Activated CD4-positive, alpha-beta T cell treated with anti-CD3 and anti-CD28 coated beads, Interleukin-2, amount 10 ng/mL, durations not matched to agents 7 days and 5 days (primary cell): ENCODE measurements around the gene CTRB1. TPM values are rescaled to one million over a fixed set of nuclear protein-coding genes. Genes with fewer than 3 reads are reported as not detected.
"Not testable (repeated sequence)": the region's sequence is repeated elsewhere in the genome, so short reads cannot be mapped to it uniquely, and the experiment has no call there.

Source experiments
- CTCF ChIA-PET: fragments of 350-600 bp; sonication (Branson Sonifier 250); formaldehyde crosslinking; loops from one replicate; lab custom pipeline; 2021; ENCODE audit warnings: antibody characterized with exemption; lab: Charles Lee
- POLR2A ChIA-PET: fragments of 350-600 bp; sonication (Branson Sonifier 250); formaldehyde crosslinking; loops from one replicate; lab custom pipeline; 2021; ENCODE audit warnings: antibody characterized with exemption; lab: Charles Lee
- DNase-seq: peaks from one replicate; pipeline ENCODE4 v3.0.0-alpha.2; 2020
- H3K27ac Mint-ChIP-seq: one replicate; pipeline ENCODE4 v1.8.0; 2021; ENCODE audit warnings: mild to moderate bottlenecking, moderate library complexity, mixed read lengths
- H3K27me3 Mint-ChIP-seq: one replicate; pipeline ENCODE4 v1.8.0; 2021; ENCODE audit warnings: mixed read lengths
- H3K36me3 Mint-ChIP-seq: one replicate; pipeline ENCODE4 v1.8.0; 2021; ENCODE audit warnings: low read depth, mixed read lengths
- H3K4me1 Mint-ChIP-seq: one replicate; pipeline ENCODE4 v1.8.0; 2021; ENCODE audit warnings: mixed read lengths
- H3K4me3 Mint-ChIP-seq: one replicate; pipeline ENCODE4 v1.8.0; 2021; ENCODE audit warnings: mild to moderate bottlenecking, moderate library complexity, mixed read lengths
- H3K9me3 Mint-ChIP-seq: one replicate; pipeline ENCODE4 v1.8.0; 2021; ENCODE audit warnings: mixed read lengths
- total RNA-seq, 2 experiments: library from RNA; stranded (reverse); gene quantifications; one replicate each; pipeline ENCODE4 v1.2.3, GENCODE V29; 2021

Gene CTRB1
- total RNA-seq, 2 experiments from 2014 or later = not detected

GRCh38 chr16:75267631-75268264, 49.0 kb downstream of the CTRB1 start:
- ChIA-PET POLR2A (no interaction called here), CTCF (interaction anchor here (1.1 to 1.2 kb wide), 2 partner anchors 26 to 34 kb away, joined by 3 read pairs; no protein-coding TSS in a partner anchor)
- Mint-ChIP-seq H3K27ac (no peak overlapping the region), H3K4me3 (no peak overlapping the region), H3K4me1 (peaks cover 1% of the 10 kb centered on the region), H3K27me3 (peaks cover 52% of the 10 kb centered on the region), H3K9me3 (no peaks in the 10 kb centered on the region), H3K36me3 (no peaks in the 10 kb centered on the region)
- DNase-seq = no peak

GRCh38 chr16:75269358-75269757, 50.6 kb downstream of the CTRB1 start:
- H3K4me3 Mint-ChIP-seq, H3K9me3 Mint-ChIP-seq, H3K4me1 Mint-ChIP-seq, H3K27ac Mint-ChIP-seq, POLR2A ChIA-PET, DNase-seq, CTCF ChIA-PET, H3K36me3 Mint-ChIP-seq: not testable (repeated sequence)
- peaks cover 46% of the 10 kb centered on the region for H3K27me3 Mint-ChIP-seq

DNA sequence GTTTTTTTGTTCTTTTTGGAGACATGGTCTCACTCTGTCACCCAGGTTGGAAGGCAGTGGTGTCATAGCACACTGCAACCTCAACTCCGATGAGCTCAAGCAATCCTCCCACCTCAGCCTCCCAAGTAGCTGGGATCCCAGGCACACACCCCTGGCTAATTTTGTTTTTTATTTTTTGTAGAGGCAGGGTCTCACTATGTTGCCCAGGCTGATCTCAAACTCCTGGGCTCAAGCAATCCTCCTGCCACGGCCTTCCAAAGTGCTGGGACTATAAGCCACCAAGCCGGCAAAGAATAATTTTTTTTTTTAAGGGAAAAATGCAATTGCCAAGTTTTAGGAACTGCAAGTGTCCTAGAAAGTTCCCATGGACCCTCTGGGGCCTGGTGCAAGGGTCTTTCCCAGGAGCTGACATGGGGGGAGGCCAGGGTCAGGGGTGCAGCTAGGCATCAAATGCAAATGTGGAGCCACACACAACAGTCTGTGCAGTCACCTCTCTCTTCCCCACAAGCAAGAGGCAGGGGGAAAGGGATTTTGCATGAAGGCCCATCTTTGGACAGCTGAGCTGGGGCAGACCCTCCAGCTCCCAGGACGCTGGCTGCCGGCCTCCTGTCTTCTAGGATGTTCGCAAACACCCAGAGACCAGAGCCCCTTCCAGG, 52.8 kb downstream of the CTRB1 start:
- Mint-ChIP-seq H3K4me1 (no peaks in the 10 kb centered on the region), H3K9me3 (no peaks in the 10 kb centered on the region), H3K27ac (no peak overlapping the region), H3K4me3 (no peak overlapping the region), H3K27me3 (peaks cover 41% of the 10 kb centered on the region), H3K36me3 (no peaks in the 10 kb centered on the region)
- no peak for DNase-seq
- ChIA-PET POLR2A (no interaction called here), CTCF (interaction anchor here (0.5 kb wide), 1 partner anchor 344 kb away, joined by 3 read pairs; no protein-coding TSS in a partner anchor)

DNA sequence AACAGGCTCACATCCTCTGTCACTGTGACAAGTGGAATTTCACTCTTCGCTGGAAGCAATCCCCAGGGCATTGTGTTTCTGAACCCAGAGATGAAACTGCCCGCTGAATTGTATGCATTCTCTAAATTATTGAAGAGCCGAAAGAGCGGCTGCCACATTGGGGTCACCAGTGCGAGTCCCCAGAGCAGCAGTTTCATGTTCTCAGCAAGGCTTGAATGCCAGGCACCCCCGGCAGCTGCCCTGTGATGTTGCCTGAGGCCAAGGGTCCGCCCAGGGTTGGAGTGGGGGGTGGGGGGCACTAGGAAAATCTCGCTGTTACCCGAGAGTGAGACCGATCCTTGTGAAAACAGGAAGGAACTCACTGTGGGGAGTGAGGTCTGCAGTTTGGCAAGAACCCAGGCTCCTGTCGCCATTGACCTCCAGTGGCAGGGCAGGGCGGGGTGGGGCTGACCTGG, 53.3 kb downstream of the CTRB1 start:
- ChIA-PET CTCF (no interaction called here), POLR2A (no interaction called here)
- H3K4me3 Mint-ChIP-seq = no peak overlapping the region
- no peaks in the 10 kb centered on the region for H3K4me1 Mint-ChIP-seq
- no peaks in the 10 kb centered on the region for H3K9me3 Mint-ChIP-seq
- no peak for DNase-seq
- H3K27me3 Mint-ChIP-seq = peaks cover 38% of the 10 kb centered on the region
- no peak overlapping the region for H3K27ac Mint-ChIP-seq
- no peaks in the 10 kb centered on the region for H3K36me3 Mint-ChIP-seq

GRCh38 chr16:75272629-75273028, 53.8 kb downstream of the CTRB1 start:
- CTCF ChIA-PET = interaction anchor here (0.6 kb wide), 1 partner anchor 38 kb away, joined by 3 read pairs; no protein-coding TSS in a partner anchor

GRCh38 chr16:75273054-75273925, 54.5 kb downstream of the CTRB1 start:
- POLR2A ChIA-PET = no interaction called here
- no peak overlapping the region for H3K4me3 Mint-ChIP-seq
- no peaks in the 10 kb centered on the region for H3K9me3 Mint-ChIP-seq
- H3K4me1 Mint-ChIP-seq = no peaks in the 10 kb centered on the region
- H3K27ac Mint-ChIP-seq = no peak overlapping the region
- no peak for DNase-seq
- CTCF ChIA-PET = interaction anchor here (0.6 kb wide), 1 partner anchor 39 kb away, joined by 3 read pairs; no protein-coding TSS in a partner anchor
- H3K36me3 Mint-ChIP-seq = no peaks in the 10 kb centered on the region
- peaks cover 41% of the 10 kb centered on the region for H3K27me3 Mint-ChIP-seq

More at GRCh38 chr16:75272629-75273028, 53.8 kb downstream of the CTRB1 start:
- peaks cover 40% of the 10 kb centered on the region for H3K27me3 Mint-ChIP-seq
- H3K4me3 Mint-ChIP-seq, POLR2A ChIA-PET, H3K27ac Mint-ChIP-seq, H3K36me3 Mint-ChIP-seq, DNase-seq, H3K4me1 Mint-ChIP-seq, H3K9me3 Mint-ChIP-seq: not testable (repeated sequence)

Other genes starting within 250 kb of the CTRB1 start
- gene WDR59, start 233.9 kb upstream of the CTRB1 start, total RNA-seq = 10 to 100 TPM; 65.8 TPM
- 10 to 100 TPM; 16.1 to 16.3 TPM for gene ZNRF1, start 220.0 kb upstream of the CTRB1 start, total RNA-seq
- gene LDHD, start 102.2 kb upstream of the CTRB1 start, total RNA-seq = under 1 TPM in 1 of 2 experiments, not detected in 1; 0.20 TPM
- 10 to 100 TPM; 11.4 to 13.1 TPM for gene ZFP1, start 70.5 kb upstream of the CTRB1 start, total RNA-seq
- not detected for gene CTRB2, start 11.8 kb upstream of the CTRB1 start, total RNA-seq
- under 1 TPM in 1 of 2 experiments, not detected in 1; 0.04 TPM for gene BCAR1, start 32.6 kb downstream of the CTRB1 start, total RNA-seq
- 10 to 100 TPM; 42.4 to 43.7 TPM for gene CFDP1, start 214.5 kb downstream of the CTRB1 start, total RNA-seq
- gene TMEM170A, start 245.7 kb downstream of the CTRB1 start, total RNA-seq = 10 to 100 TPM; 35.1 to 36.3 TPM